ENCODE results near the gene BEST4.
"Not testable (repeated sequence)": the region's sequence is repeated elsewhere in the genome, so short reads cannot be mapped to it uniquely, and the experiment has no call there.

Gene BEST4

DNA sequence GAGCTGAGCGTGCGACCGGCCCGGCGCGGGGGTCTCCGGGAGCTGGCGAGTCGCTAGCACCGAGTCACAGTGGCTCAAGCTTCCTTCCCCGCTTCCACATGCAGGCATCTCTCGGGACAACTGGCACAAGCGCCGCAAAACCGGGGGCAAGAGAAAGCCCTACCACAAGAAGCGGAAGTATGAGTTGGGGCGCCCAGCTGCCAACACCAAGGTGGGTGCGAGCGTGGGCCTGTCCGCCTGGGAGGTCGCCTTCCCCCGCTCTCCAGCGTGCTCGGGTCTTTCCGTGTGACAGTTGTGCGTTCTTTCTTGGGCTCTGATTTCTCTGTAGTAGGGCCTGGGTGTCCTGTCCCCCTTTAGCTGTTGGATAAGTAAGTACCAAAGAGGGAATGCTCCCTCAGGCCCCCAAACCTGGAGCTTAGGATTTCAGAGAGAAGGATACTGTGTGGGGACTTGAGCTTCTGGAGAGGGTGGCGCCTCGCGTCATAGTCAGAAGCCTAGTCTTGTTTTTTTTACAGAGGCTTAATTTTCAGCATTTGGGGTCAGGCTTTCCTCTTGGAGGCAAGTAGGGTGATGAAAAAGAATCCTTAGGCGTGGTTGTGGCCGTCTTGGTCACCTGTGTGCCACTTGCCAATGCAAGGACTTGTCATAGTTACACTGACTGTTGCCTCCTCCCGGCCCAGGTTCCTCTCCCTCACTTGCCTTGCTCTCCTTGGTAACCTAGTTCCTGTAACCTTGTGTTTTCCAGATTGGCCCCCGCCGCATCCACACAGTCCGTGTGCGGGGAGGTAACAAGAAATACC, 11.8 kb downstream of the BEST4 start:
- in situ Hi-C loops (cut with HindIII; ENCODE audit: low sequenced_read_pairs): no loop called here

DNA sequence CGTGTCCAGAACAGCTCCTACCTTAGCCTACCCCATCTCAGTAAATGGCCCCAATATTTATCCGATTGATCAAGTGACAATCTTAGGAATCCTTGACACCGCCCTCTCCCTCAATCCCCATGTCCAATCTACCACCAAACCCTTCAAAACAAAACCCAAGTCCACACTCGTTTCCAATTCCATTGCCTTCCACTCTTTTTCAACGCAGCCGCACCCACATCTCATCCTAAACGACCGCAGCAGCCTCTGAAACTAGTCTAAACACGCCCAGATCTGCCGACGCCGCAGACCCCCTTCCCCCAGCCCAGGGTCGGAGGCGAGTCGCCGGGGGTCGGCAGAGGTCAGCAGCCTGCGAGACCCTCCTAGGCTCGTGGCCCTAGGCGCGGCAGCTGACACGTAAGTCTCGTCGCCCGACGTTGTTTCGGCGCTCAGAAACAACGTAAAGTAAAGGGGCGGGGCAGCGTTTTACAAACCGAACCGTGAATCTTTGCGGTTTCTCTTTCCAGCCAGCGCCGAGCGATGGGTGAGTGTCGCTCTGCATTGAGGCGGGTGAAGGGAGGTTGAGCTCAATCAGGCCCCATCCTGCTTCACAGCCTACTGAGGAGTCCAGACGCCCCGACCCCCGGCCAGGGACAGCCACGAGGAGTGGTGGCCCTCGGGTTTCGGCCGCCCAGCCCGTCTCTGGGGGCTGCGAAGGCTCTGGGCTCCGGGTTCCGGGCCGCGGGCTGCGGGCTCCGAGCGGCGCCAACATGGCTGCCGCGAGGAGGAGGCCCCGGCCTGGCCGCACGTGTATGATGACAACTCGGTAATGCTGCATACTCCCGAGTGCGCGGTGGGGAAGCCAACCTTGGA, 12.7 kb downstream of the BEST4 start, which contains the start of gene RPS8:
TSS of gene RPS8 (plus strand) at position 463 of the 852 bp plus-strand sequence. CDS start at position 520, 57 bp downstream.
- DNase-seq (ENCODE audit: low read depth): peak; percentile 90
- TF ChIP-seq, protein P1, sequence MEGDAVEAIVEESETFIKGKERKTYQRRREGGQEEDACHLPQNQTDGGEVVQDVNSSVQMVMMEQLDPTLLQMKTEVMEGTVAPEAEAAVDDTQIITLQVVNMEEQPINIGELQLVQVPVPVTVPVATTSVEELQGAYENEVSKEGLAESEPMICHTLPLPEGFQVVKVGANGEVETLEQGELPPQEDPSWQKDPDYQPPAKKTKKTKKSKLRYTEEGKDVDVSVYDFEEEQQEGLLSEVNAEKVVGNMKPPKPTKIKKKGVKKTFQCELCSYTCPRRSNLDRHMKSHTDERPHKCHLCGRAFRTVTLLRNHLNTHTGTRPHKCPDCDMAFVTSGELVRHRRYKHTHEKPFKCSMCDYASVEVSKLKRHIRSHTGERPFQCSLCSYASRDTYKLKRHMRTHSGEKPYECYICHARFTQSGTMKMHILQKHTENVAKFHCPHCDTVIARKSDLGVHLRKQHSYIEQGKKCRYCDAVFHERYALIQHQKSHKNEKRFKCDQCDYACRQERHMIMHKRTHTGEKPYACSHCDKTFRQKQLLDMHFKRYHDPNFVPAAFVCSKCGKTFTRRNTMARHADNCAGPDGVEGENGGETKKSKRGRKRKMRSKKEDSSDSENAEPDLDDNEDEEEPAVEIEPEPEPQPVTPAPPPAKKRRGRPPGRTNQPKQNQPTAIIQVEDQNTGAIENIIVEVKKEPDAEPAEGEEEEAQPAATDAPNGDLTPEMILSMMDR (IDR thresholded peaks at IDR 0.05; ENCODE audit: low read depth, low read length, missing control alignments): no peak
- in situ Hi-C loops (cut with HindIII; ENCODE audit: low sequenced_read_pairs): no loop called here
- peak within 1 kb of the TSS; percentile 86 for H3K4me3 ChIP-seq (ENCODE audit: low read depth, low read length)

More for the DNA sequence above, 11.8 kb downstream of the BEST4 start:
- TF ChIP-seq, protein P1 (IDR thresholded peaks at IDR 0.05; ENCODE audit: low read depth, low read length, missing control alignments): no peak
- peak overlapping the region; percentile 86 for H3K4me3 ChIP-seq (ENCODE audit: low read depth, low read length)
- DNase-seq (ENCODE audit: low read depth): no peak

DNA sequence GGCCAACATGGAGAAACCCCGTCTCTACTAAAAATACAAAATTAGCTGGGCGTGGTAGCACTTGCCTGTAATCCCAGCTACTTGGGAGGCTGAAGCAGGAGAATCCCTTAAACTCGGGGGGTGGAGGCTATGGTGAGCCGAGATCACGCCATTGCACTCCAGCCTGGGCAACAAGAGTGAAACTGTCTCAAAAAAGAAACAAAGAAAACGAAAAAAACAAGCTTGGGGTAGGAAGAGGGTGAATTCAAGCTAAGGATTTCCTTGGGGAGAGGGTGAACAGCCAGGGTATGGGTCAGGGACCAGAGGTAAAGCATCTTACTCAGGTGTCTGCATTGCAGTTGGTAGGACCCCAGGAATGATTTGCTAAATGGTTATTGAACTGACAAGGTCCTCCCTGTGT, 21.5 kb downstream of the BEST4 start:
- in situ Hi-C loops (cut with HindIII; ENCODE audit: low sequenced_read_pairs); H3K4me3 ChIP-seq (ENCODE audit: low read depth, low read length); DNase-seq (ENCODE audit: low read depth): not testable (repeated sequence)

DNA sequence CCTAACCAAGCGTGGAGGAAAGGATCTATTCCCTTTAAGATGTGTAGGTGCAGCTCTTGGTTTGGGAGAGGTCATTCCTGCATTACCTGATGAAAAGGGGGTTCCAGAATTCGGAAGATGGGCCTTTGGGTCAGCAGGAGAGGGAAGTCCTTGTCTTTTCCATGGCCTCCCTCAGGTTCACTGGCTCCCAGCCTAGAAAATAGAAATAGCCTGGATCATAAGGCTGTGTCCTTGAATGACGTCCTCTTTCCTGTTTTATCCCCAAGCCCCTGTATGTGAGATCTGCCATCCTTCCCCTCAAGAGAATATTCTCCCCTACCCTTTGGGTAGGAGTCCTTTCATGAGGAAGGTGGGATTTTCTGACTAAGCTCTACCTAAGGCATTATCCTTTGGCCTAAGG, 27.1 kb downstream of the BEST4 start:
- in situ Hi-C loops (cut with HindIII; ENCODE audit: low sequenced_read_pairs): no loop called here
- no peak overlapping the region for H3K4me3 ChIP-seq (ENCODE audit: low read depth, low read length)
- TF ChIP-seq, protein P1 (IDR thresholded peaks at IDR 0.05; ENCODE audit: low read depth, low read length, missing control alignments): no peak
- DNase-seq (ENCODE audit: low read depth): no peak

DNA sequence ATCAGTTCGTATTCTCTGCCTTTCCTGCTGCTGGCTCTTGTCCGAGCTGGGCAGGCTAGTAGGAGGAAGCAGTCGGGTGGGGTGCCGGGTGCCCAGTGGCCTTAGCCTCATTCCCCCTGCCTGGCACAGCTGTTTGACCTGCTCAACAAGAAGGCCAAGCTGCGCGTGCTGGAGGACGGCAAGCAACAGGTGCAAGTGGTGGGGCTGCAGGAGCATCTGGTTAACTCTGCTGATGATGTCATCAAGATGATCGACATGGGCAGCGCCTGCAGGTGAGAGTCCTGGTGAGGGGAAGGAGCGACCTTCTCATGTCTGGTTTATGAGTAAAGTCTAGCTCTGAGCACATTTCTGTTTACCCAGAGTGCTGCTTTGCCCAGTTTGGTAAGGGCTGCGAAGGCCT, 28.9 kb downstream of the BEST4 start:
- DNase-seq (ENCODE audit: low read depth): no peak
- in situ Hi-C loops (cut with HindIII; ENCODE audit: low sequenced_read_pairs): no loop called here
- TF ChIP-seq, protein P1 (IDR thresholded peaks at IDR 0.05; ENCODE audit: low read depth, low read length, missing control alignments): no peak
- no peak overlapping the region for H3K4me3 ChIP-seq (ENCODE audit: low read depth, low read length)

DNA sequence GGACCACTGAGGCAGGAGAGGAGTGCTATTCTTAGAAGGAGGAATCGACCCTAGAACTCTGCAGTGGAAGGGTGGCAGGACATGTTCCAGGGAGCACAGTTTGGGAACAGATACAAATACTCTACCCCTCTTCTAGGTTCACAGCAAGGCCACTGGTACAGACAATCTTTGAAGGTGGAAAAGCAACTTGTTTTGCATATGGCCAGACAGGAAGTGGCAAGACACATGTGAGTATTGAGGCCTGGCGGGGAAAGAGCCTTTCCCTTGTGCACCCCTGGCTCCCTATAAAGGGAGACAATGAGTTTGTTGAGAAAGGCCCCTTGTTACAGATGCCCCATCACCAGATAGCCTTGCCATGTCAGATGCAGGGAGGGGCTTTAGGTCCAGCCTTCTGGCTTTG, 30.6 kb downstream of the BEST4 start:
- DNase-seq (ENCODE audit: low read depth): no peak
- in situ Hi-C loops (cut with HindIII; ENCODE audit: low sequenced_read_pairs): no loop called here
- no peak overlapping the region for H3K4me3 ChIP-seq (ENCODE audit: low read depth, low read length)
- TF ChIP-seq, protein P1 (IDR thresholded peaks at IDR 0.05; ENCODE audit: low read depth, low read length, missing control alignments): no peak
